HG03139 (cell line): ENCODE results near the gene GGACT.
"Not testable (repeated sequence)": the region's sequence is repeated elsewhere in the genome, so short reads cannot be mapped to it uniquely, and the experiment has no call there.

Experiments used
- ATAC-seq: cut with Tn5 transposase; IDR thresholded peaks from one replicate; pipeline ENCODE4 v1.9.1; 2021; ENCODE audit not compliant: unreplicated experiment

Gene GGACT

DNA sequence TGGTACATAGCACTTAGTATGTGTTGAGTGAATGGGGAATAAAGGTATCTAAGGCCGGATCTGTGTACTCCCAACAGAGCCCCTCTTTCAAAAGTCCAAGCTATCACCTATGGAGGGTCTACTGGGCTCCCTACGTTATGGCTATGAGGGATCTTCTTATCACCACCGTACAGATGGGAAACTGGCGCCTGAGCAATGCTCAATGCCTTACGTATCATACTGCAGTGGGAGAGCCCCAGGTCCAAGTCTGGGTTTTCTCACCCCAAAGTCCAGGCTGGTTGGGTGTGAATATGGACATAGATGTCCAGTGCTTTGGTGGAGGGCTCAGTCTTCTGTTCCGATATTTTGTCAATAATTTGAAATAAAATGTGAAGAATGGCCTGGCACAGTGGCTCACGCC is 13.1 kb upstream of the GGACT start:
- no peak for ATAC-seq

DNA sequence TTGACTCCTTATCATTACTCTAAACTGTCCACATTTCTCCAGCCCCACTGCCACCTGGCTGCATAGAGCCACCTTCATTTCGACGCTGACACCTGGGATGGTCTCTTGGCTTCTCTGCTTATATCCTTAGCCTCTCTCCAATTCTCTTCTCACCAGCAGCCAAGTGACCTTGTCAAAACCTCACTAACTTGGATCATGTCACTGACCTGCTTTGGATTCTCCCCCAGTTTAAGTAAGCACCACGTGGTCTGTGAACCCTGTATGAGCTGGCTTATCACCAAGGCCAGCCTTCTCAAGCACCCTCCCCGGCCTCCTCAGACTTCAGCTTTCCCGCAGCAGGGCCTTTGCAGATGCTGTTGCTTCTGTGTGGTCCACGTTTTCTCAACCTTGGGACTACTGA is 12.3 kb upstream of the GGACT start:
- ATAC-seq = no peak

DNA sequence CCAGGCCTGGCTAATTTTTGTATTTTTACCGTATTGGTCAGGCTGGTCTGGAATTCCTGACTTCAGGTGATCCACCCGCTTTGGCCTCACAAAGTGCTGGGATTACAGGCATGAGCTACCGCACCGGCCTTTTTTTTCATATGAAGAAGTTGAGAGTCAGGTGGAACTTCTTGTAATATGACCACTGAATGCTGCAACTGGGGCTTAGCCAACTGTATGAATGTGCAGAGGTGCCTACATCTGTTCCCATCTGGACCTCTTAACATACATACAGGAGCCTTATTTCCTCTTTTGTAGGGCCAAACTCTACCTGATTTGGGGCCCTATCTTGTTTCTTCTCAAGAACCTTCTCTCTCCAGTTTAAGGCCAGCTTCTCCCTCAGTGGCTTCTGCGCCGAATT is 11.9 kb upstream of the GGACT start:
- ATAC-seq = no peak

DNA sequence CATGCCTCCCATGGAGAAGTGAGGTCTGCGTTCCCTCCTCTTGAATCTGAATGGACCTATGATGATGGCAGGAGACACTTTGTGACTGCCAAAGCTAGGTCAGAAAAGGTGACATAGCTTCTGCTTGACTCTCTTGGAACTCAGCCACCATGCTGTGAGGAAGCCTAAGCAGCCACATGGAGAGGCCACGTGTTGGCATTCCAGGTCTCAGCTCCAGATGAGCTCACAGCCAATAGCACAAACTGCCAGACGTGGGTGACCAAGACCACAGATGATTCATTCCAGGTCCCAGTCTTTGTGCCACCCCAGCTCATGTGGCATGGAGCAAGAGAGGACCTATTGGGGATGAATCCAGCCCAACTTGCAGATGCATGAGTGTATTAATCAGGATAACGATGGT is 8.7 kb upstream of the GGACT start:
- ATAC-seq = no peak

DNA sequence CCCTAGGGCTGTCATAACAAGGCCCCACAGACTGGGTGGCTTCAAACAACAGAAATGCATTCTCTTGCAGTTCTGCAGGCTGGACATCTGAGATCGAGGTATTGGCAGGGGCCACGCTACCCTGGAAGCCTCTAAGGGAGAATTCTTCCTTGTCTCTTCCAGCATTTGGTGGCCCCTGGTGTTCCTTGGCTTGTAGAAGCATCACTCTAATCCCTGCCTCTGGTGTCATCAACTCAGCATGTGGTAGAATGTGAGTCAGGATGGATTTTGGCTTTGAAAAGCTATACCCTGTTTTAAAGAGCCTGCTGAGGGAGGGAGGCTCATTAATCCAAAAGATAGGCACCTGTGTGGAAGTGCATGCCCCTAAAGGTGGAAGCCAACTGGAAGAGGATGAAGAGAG is 7.9 kb upstream of the GGACT start:
- ATAC-seq = no peak

DNA sequence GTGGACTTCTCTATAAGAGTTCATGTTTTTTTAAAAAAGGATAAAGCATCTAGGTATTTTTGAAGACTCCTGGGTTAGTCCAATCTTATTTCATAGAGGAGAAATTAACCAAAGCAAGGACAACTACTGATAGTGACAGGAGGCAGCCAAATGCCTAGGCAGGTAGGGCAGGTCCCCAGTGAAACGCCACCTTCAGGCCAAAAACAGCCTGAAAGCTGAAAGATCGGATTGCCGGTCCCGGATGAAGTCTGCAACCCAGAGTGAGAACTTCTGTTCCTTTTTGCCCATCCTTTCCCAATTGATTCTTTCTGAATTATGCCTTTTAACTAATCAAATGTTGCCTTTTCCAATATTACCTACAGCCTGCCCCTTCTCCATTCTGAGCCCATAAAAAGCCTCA is 6.1 kb upstream of the GGACT start:
- ATAC-seq = no peak

DNA sequence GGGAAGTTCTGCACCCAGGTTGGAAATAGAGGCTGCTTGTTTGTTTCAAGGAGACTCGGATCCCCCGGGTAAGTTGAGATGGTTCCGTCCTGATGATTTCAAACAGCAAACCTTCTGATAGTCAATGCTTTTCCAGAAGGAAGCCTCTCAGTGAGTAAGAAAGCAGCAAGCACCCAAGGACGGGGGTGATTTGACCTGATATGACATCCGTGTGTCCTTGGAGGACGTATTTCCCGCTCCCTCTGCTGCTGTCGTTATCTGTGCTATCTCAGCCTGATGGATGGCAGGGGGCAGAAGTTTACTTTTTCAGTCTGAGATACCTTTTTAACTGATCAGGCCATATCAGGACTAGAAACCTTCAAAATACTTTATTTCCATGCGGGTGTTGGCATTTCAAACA is 5.7 kb upstream of the GGACT start:
- no peak for ATAC-seq

DNA sequence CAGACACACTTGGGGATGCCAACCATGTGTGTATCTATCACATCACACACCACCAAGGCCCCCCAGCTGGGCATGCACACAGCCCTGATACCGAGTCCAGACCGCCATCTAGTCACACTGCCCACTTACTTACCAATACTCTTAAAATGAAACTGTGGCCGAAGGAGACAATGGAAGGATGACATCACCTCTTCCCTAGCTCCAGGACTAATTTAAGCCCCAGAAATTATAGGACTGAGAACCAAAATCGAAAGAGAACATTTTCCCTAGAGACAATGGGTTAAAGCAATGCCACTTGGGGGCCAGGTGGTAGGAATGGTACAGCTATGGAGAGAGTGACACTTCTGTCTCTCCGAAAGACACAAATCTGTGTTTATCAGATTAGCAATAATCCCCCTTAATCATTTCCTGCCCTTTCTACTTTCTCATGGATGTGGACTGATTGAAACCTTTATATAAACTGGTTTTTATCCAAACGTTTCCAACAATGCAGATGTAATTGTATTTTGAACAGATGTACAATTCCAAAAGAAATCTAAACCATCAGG is 663 bp upstream of the GGACT start:
- no peak for ATAC-seq

DNA sequence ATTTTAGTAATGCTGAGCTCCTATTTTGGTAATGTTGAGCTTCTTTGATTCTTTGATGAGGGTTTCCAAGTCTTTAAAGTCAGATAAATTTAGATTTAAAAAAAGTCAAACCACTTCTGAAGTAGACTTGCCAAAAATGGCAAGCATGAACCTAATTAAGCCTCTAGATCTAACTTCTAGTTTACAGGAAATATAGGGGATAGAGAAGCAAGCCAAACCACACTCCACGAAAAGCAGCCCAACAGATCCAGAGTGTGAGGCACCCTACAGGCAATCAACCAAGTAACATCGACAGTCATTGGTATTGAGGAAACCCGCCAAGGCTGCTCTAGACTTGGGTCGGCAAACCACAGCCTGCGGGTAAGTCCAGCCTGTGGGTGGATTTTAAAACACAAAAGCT is 3.7 kb downstream of the GGACT start:
- no peak for ATAC-seq

DNA sequence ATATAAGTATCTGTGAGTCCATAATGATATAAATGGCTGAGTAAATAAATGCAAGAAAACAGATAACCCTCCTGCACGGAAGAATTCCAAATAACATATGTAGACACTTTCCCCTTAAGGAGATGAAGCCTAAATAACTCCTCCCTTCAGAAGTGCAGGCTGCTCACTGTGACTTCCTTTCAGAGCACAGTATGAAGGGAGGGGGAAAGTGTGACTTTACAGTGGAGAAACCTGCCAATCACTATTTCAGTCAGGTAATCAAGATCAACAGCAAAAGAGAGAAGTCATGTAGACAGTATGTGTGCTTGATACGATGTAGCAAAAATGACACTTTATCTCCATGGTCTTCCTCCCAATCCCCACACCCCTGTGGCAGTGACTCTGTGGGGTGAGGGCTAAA is 7.1 kb downstream of the GGACT start:
- no peak for ATAC-seq

DNA sequence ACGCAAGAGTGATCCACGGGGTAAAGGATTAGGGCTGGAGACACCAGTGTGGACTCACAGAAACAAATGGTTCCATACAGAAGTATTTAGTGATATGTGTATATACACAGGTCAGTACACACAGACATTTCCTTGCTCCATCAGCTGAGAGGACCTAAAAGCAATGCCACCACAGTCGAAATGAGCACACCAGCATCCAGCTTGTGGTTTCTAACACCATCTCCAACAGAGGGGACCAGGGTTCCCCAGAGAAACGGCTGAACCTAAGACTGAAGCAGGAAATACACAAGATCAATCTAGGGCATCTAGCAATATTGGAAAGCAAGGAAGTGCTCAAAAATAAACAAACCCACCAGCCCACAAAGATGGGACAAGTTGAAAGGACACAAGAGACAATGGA is 7.6 kb downstream of the GGACT start:
- ATAC-seq = no peak

DNA sequence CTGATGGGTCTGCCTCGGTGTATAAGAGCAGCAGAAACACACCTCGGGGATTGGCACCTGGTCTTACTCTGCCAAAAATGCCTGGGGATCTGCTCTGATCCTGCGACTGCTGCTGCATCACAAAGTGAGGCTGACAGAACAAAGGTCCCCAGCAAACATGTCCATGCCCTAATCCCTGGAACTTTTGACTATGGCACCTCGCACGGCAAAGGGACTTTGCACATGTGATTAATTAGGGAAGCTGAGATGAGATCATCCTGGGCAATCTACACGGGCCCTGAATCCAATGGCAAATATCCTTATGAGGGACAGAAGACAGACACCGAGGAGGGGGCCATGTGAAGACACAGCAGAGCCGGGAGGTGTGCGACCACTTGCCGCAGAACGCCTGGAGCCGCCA is 8.5 kb downstream of the GGACT start:
- ATAC-seq = no peak

DNA sequence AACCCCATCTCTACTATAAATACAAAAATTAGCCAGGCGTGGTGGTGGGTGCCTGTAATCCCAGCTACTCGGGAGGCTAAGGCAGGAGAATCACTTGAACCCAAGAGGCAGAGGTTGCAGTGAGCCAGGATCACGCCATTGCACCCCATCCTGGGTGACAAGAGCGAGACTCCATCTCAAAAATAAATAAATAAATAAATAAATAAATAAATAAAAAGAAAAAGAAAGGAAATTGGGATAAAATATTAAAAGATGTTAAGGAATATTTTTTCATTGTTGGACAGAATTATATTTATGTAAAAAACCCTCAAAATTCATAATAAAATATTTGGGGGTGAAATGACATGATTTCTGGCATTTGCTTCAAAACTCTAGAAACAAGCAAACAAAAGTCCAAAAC is 11.3 kb downstream of the GGACT start:
- ATAC-seq = not testable (repeated sequence)

DNA sequence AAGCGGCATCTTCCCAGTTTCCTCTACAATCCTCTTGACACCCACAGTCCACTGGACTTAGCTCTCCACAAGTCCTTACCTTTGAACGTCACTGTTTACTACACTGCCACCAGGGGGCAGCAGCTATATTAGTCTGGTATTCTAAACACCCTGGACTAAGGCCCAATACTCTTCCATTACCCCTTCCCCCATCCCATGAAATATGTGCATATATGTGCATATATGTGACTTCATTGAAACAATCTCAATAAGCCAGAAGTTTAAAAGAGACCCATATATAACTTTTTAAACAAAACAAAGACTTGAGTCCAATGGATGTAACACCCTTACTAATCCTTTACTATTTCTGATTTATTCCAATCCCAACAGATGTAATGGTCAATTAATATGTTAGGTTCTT is 15.5 kb downstream of the GGACT start:
- ATAC-seq = peak; percentile 96

DNA sequence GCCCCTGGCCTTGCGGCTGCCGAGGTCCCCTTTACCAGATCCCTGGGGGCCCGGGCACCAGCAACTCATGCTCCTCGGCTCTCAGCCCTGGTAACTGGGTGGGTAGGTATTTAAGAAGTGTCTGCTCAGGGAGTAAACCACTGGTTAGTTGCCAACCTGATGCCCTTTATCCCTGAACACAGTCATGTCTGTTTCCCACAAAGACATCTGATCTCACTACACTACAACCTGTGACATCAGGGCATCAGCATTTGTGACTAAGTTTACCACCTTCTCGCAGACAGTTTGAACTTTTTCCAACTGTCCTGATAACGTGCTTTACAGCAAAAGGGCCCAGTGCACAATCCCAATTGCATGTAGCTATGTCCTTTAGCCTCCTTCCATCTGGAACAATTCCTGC is 22.0 kb downstream of the GGACT start:
- ATAC-seq = no peak

DNA sequence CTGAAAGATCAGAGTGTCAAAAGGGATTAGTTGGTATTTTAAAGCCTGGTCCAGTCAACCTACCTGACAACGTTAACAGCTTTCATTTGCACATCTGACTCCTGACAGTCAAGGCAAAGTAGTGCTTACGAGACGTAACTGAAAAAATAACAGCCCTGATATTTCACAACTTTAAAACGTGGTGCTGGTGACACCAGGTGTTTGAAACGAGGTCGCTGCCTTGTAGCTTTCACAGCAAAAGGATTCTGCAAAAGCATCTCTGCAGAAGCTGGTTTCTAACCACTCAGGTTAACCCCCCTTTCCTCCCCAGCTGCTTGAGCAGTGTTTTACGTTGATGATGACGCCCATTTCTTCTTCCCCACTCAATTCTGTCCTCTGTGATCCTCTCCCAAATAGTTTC is 23.3 kb downstream of the GGACT start:
- no peak for ATAC-seq

DNA sequence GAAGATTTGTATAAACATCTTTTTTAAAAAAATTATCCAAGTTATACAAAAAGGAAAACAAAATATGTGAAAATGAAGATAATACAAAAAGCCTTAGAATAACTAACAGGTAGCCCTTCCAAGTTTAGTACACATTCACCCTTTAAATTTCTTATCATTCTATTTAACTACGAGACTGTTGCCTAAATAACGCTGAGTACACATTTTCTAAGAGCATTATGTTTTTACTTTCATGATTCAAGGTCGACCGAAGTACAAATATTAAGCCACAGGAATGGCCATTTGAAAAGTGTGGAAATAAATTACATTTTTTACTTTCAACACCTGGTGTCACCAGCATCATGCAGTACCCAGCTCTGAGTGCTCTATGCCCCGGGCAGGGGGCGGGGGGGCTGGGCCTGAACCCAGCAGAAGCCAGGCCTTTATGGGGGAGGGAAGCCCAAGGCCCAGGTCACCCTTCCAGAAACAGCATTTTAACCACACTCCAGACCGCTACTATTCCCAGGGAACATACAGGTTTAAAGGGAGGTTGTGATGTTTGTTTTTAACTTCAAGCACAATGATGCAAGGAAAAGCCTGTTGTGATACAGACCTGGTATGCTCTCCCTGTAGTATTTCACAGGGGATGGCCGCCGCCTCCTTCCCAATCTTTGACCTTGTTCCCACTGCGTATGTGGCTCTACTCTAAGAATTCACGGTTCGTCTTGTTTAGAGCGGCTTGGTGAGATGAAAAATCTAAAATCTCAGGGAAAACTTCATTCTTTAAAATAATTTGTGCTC is 24.0 kb downstream of the GGACT start:
- ATAC-seq = no peak

DNA sequence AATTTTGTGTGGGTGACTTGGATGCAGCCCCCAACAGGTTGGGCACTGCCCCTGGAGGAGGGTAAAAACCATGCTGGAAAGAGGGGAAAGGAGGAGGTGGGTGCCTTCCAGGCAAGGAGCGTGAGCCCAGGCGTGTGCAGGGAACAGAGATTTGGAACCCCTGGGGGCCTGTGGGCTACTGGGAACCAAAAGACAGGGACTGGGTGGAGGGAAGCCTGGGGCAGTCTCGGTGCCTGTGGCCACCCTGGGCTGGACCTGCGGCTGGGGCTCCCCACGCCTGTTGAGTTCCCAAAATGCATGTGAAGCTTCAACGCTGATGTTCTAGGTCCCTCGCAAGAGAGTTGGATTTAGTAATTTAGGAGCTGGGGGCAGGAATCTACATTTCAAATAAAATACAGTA is 24.8 kb downstream of the GGACT start:
- ATAC-seq = no peak

DNA sequence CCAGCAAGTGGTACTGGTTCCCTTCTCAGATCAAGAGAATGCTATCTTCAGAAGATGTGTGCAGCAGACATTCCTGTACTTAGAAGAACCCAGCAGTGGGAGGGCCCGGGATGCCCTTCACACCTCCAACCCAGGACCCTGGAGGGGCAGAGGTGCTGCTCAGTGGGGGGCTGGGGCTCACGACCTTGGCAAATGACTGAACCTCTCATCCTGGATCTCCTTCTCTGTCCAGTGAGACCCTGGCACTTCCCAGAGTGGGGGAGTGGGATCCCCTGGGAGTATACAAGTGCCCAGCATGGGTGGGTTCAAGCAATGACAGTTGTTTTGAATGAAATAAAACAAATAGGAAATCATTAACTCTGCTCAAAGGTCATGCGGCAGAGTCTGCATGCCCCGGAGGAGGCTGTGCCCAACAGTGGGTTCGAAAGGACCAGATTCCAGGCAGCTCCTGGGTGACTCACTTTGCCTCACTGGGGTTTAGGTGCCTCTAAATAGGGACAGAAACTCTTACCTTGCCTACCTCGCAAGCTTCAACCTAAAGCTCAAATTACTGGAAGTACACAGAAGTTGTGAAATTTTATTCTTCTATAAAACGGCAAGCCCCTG is 26.9 kb downstream of the GGACT start:
- no peak for ATAC-seq

DNA sequence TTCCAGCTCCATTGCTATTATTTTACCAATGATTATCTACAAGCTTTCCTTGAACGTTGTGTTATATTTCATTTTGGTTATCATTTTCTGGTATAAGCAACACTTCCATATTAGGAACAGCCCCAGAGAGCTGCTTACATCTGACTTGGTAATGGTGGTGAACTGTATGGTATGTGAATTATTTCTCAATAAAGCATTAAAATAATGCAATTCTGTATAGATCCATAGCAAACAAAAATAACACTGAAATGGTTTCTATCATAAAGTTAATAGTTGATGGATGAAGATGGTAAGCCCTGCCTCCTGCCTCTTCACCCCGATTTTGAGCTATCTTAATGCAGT is 27.5 kb downstream of the GGACT start:
- ATAC-seq = no peak

DNA sequence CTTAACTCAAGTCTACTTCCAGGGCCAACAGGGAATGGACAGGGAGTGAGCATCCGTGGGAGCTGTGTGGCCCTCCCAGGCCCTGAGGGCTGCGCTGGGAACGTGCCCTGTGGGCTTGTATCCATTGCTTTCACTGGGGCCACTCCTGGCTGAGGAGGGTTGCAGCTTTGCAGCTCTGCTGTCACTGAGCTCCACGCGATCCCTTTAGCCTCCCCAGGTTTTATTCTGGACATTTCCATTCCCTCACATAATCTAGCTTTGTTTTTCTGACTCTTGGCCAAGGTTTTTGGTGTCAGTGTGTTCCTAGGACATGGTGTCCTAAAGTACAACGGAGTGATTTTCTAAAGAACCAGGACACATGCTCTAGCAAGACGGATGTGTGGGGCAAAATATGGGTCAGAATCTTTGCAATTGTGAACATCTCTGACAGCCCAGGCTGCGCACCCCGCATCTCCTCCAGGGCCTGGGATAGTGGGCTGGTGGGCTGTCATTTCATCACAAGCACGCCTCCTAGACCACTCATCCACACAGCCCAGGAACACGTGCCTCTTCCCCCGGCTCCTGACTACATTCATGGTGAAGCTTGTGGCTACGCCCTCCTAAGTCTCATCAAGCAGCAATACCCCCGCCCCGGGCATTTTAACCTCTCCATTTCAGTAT is 28.0 kb downstream of the GGACT start:
- ATAC-seq = no peak

DNA sequence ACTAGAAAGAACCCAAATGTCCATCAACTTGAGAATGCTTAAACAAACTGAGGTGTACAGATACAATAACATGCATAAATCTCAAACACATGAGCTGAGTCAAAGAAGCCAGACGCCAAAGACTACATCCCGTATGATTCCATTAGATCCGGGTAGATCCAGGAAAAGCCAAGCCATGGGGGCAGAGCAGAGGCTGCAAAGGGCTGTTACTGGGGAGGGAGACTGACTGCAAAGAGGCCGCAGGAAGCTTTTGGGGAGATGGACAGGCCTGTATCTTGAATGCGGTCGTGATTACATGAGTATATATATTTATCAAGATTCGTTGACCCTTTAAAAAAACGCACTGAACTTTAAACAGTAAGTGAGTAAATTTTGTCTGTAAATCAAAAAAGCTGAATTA is 28.7 kb downstream of the GGACT start:
- ATAC-seq = no peak
